Right ventricle myocardium inferior (tissue), 1 donor: ENCODE data around the gene CRK. TPM values are rescaled to one million over a fixed set of nuclear protein-coding genes. Genes with fewer than 3 reads are reported as not detected.

Experiments
- ATAC-seq: fragments of 200-7000 bp; cut with Tn5 transposase; one replicate; pipeline ENCODE4 v1.9.1; 2020; ENCODE audit warnings: mild to moderate bottlenecking, moderate library complexity
- DNase-seq: peaks from one replicate; pipeline ENCODE4 v3.0.0; 2021; ENCODE audit errors: missing footprints
- intact Hi-C: fragments of 100-400 bp; cut with DNase I; formaldehyde crosslinking; loops from one replicate; pipeline ENCODE4 v1.11.0; 2022
- total RNA-seq: library from RNA; stranded (reverse); fragmentation: NEBNext Ultra II Directional; extraction: Animal tissue kit (Norgen Biotek cat#: 25700); gene quantifications from one replicate; pipeline ENCODE4 v1.2.1, GENCODE V29; 2021
- donor health status: DM: no; HTN: yes; CAD: no; lungs with severe emphysema.

CRK gene
- total RNA-seq, 1 donor from 2014 or later, result 43.9 TPM

- intact Hi-C loops, result no loop called here
- no peak for ATAC-seq
Measured at GRCh38 chr17:1376061-1376460, 80.0 kb downstream of the CRK start.

DNA sequence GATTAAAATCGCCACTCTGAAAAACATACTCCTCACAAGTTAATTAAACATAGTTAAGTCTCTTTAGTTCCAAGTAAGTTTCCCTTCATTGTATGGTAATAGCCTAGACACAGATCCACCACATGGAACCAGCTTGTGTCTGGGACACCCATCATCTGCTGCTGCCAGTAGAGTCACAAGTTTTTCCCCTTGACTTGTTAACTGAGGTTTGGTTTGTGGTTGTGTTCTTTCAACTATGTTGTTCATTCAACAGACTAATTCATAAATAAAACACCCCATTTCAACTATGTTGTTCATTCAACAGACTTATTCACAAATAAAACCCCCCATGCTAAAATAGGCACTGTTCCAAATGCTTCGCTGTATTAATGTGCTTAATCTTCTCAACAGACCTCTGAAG lies 80.4 kb downstream of the CRK start:
- DNase-seq, result no peak
- no peak for ATAC-seq
- intact Hi-C loops, result no loop called here

More at GRCh38 chr17:1376061-1376460, 80.0 kb downstream of the CRK start:
- DNase-seq, result no peak

- ATAC-seq (no peak), DNase-seq (no peak)
- intact Hi-C loops, result no loop called here
Measured at GRCh38 chr17:1374431-1375177, 81.4 kb downstream of the CRK start.

DNA sequence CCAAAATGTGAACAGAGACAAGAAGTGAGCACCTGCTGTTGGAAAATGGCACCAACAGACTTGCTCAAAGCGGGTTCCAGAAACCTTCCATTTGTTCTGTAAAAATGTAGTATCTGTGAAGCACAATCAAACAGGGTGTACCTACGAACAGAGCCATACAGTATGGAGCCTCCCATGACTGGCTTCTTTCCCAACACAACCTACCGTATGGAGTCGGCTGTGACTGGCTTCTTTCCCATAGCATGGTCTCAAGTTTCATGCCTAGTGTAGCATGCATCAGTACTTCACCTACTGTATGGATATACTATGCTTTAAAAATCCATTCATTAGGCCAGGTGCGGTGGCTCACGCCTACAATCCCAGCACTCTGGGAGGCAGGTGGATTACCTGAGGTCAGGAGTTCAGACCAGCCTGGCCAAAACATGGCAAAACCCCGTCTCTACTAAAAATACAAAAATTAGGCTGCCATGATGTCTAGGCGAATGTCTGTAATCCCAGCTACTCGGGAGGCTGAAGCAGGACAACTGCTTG lies 82.3 kb downstream of the CRK start:
- ATAC-seq, result no peak
- intact Hi-C loops, result no loop called here

DNA sequence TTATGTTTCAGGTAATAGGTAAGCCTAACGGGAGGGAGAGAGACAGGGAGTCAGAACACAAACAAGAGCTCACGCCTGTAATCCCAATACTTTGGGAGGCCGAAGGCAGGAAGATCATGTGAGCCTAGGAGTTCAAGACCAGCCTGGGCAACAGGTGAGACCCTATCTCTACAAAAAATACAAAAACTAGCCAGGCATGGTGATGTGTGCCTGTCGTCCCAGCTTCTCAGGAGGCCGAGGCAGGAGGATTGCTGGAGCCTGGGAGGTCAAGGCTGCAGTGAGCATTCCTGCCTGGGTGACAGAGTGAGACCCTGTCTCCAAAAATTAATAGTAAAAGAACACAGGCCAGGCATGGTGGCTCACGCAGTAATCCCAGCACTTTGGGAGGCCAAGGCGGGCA lies 83.4 kb downstream of the CRK start:
- intact Hi-C loops, result no loop called here
- ATAC-seq (no peak), DNase-seq (no peak)

More for the DNA sequence above, 82.3 kb downstream of the CRK start:
- DNase-seq, result no peak

GRCh38 chr17:1371893-1372590 lies 84.0 kb downstream of the CRK start:
- ATAC-seq (no peak), DNase-seq (no peak)
- intact Hi-C loops, result no loop called here

Other genes with a start within 250 kb of the CRK start
- not detected for gene BHLHA9, start 185.8 kb downstream of the CRK start, total RNA-seq
- 2.2 TPM for gene TRARG1, start 176.6 kb downstream of the CRK start, total RNA-seq
- 640 TPM for gene YWHAE, start 56.0 kb downstream of the CRK start, total RNA-seq
- gene MYO1C, start 36.5 kb upstream of the CRK start, total RNA-seq, result 196 TPM
- 35.4 TPM for gene INPP5K, start 60.4 kb upstream of the CRK start, total RNA-seq
- 52.9 TPM for gene PITPNA, start 106.6 kb upstream of the CRK start, total RNA-seq
- 5.5 TPM for gene SLC43A2, start 172.6 kb upstream of the CRK start, total RNA-seq
- gene SCARF1, start 189.5 kb upstream of the CRK start, total RNA-seq, result 12.4 TPM
- 73.0 TPM for gene RILP, start 193.6 kb upstream of the CRK start, total RNA-seq
- gene PRPF8, start 228.6 kb upstream of the CRK start, total RNA-seq, result 120 TPM